BLaER1 treated with 17β-estradiol and CSF1 and Interleukin-3, amounts not matched to agents 10 nM and 100 nM (cell line): ENCODE measurements around the gene KCNH3.
"Not testable (repeated sequence)": the region's sequence is repeated elsewhere in the genome, so short reads cannot be mapped to it uniquely, and the experiment has no call there.

Experiments used
- H3K27ac ChIP-seq, 11 experiments: shearing (Covaris generic); formaldehyde crosslinking; 2 replicates each; pipeline ENCODE4 v1.8.1; 2022
- H3K27me3 ChIP-seq, 11 experiments: shearing (Covaris generic); formaldehyde crosslinking; 2 replicates each; pipeline ENCODE4 v1.8.1; 2022
- H3K36me3 ChIP-seq, 11 experiments: shearing (Covaris generic); formaldehyde crosslinking; 2 replicates each; pipeline ENCODE4 v1.8.1; 2022
- H3K4me1 ChIP-seq, 10 experiments: shearing (Covaris generic); formaldehyde crosslinking; 2 replicates each; pipeline ENCODE4 v1.8.1; 2022
- H3K4me2 ChIP-seq, 11 experiments: shearing (Covaris generic); formaldehyde crosslinking; 2 replicates each; pipeline ENCODE4 v1.8.1; 2022
- H3K4me3 ChIP-seq, 10 experiments: shearing (Covaris generic); formaldehyde crosslinking; 2 replicates each; pipeline ENCODE4 v1.8.1; 2022
- H3K9ac ChIP-seq, 11 experiments: shearing (Covaris generic); formaldehyde crosslinking; 2 replicates each; pipeline ENCODE4 v1.8.1; 2022
- H3K9me3 ChIP-seq, 11 experiments: shearing (Covaris generic); formaldehyde crosslinking; replicated peaks in 1 of 11; 2 replicates each; pipeline ENCODE4 v1.8.1; 2022
- H4K20me1 ChIP-seq, 11 experiments: shearing (Covaris generic); formaldehyde crosslinking; 2 replicates each; pipeline ENCODE4 v1.8.1; 2022
- Cebpa-rat ChIP-seq, 11 experiments: shearing (Covaris generic); IDR thresholded peaks; 2 replicates each; pipeline ENCODE4 v1.8.1; 2022

Gene KCNH3

DNA sequence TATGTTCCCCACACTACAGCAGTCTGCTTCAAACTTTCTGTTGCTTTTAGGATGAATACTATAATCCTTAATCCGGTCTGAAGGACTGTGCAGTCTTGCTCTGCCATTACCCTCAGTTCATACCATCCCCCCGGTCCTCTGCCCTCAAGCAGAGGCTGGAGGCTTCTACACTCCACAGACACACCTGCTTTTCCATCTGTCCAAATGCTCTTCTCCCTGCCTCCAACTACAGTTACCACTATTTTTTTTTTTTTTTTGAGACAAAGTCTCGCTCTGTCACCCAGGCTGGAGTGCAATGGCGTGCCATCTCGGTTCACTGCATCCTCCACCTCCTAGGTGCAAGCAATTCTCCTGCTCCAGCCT, 19.3 kb upstream of the KCNH3 start:
- H3K9ac ChIP-seq = no peak overlapping the region
- no peaks in the 10 kb centered on the region for H3K9me3 ChIP-seq
- no peak for TF ChIP-seq Cebpa-rat (IDR thresholded peaks at IDR 0.05)
- H4K20me1 ChIP-seq = no peaks in the 10 kb centered on the region
- H3K4me2 ChIP-seq = no peak overlapping the region
- no peak overlapping the region for H3K4me3 ChIP-seq
- H3K4me1 ChIP-seq = peaks cover 0 to 12% (median 11%) of the 10 kb centered on the region in 10 experiments; a peak in 16 of 20 replicates
- peaks cover 20 to 72% (median 37%) of the 10 kb centered on the region in 11 experiments for H3K36me3 ChIP-seq
- no peaks in the 10 kb centered on the region for H3K27me3 ChIP-seq
- H3K27ac ChIP-seq = no peak overlapping the region

DNA sequence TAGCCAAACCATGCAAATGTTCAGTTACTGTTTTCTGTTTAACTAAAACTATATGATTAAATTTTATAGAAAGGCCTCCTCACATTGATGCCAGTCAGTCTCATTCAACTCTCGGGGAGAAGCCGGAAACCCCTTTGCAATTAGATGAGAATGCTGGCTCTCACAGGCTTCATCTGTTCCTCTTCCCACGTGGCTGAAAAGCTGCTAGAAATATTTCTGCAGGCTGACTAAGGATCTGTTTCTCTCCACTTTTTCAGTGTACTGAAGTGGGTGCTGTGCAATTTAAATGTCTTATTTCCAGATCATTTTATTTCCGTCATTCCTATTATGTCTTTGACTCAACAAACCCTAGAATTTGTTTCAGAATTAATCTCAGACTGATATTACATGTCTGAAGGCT, 17.4 kb upstream of the KCNH3 start:
- H3K9me3 ChIP-seq = no peaks in the 10 kb centered on the region
- H3K4me2 ChIP-seq = no peak overlapping the region
- TF ChIP-seq Cebpa-rat (IDR thresholded peaks at IDR 0.05) = no peak
- H3K4me3 ChIP-seq = no peak overlapping the region
- H4K20me1 ChIP-seq = no peaks in the 10 kb centered on the region
- H3K4me1 ChIP-seq = no peaks in the 10 kb centered on the region
- no peaks in the 10 kb centered on the region for H3K27me3 ChIP-seq
- H3K36me3 ChIP-seq = peaks cover 38 to 91% (median 56%) of the 10 kb centered on the region in 11 experiments
- H3K9ac ChIP-seq = no peak overlapping the region
- H3K27ac ChIP-seq = no peak overlapping the region

DNA sequence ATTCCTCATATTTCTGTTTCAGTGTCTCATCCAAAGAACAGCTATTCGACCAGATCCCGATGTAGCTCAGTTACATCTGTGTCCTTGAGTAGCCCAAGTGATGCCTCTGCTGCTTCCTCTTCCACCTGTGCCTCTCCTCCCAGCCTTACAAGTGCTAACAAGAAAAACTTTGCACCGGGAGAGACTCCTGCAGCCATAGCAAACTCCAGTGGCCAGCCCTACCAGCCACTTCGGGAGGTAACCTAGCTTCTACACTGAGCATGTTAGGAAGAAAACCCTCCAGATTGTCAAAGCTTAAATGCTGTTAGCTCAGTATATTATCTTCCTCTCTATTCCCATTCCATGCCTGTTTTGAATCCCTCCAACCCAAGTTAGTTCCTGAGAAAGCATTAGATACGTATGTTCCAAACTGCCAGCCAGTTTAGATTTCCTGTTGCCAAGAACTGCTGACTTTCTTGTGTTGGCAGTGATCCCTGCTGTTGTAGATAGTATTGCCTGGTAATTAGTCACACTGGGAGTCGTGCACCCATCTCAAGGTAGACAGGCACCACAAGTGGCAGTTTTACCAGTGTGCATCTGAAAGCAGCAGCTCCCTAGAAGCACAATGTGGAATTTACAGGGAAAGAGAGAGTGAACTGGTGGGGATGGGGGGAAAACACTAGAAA, 14.0 kb upstream of the KCNH3 start:
- no peak overlapping the region for H3K9ac ChIP-seq

GRCh38 chr12:49525942-49526341, 12.9 kb upstream of the KCNH3 start:
- no peaks in the 10 kb centered on the region for H3K27me3 ChIP-seq
- no peak overlapping the region for H3K9ac ChIP-seq
- peaks cover 8 to 15% (median 10%) of the 10 kb centered on the region in 10 experiments; a peak in 18 of 20 replicates for H3K4me1 ChIP-seq
- H3K4me2 ChIP-seq = no peak overlapping the region
- H3K9me3 ChIP-seq = no peaks in the 10 kb centered on the region
- peaks cover 36 to 82% (median 52%) of the 10 kb centered on the region in 11 experiments for H3K36me3 ChIP-seq
- TF ChIP-seq Cebpa-rat (IDR thresholded peaks at IDR 0.05) = no peak
- no peak overlapping the region for H3K4me3 ChIP-seq
- 0 out of 22 replicates have a peak, but pooled peaks cover 0 to 4% (median 0%) of the 10 kb centered on the region in 11 experiments for H4K20me1 ChIP-seq
- H3K27ac ChIP-seq = no peak overlapping the region

More for the DNA sequence above, 14.0 kb upstream of the KCNH3 start:
- H3K36me3 ChIP-seq = peaks cover 36 to 90% (median 53%) of the 10 kb centered on the region in 11 experiments
- H3K4me2 ChIP-seq = no peak overlapping the region
- no peak for TF ChIP-seq Cebpa-rat (IDR thresholded peaks at IDR 0.05)
- peaks cover 8 to 15% (median 10%) of the 10 kb centered on the region in 10 experiments; a peak in 18 of 20 replicates for H3K4me1 ChIP-seq
- 0 out of 22 replicates have a peak, but pooled peaks cover 0 to 4% (median 0%) of the 10 kb centered on the region in 11 experiments for H4K20me1 ChIP-seq
- no peaks in the 10 kb centered on the region for H3K9me3 ChIP-seq
- H3K4me3 ChIP-seq = no peak overlapping the region
- no peak overlapping the region for H3K27ac ChIP-seq
- H3K27me3 ChIP-seq = no peaks in the 10 kb centered on the region

- H3K4me2 ChIP-seq = peak overlapping the region in 6 of 11 experiments; percentile 5 to 50 (median 34); a peak in 11 of 22 replicates
- H3K9ac ChIP-seq = 0 out of 22 replicates have a peak overlapping the region, but pooled peaks of 1 of the 11 experiments have one; percentile 3
- peaks cover 35 to 75% (median 42%) of the 10 kb centered on the region in 11 experiments for H3K36me3 ChIP-seq
- H3K4me1 ChIP-seq = peaks cover 8 to 15% (median 10%) of the 10 kb centered on the region in 10 experiments; a peak in 18 of 20 replicates
- no peak overlapping the region for H3K27ac ChIP-seq
- TF ChIP-seq Cebpa-rat (IDR thresholded peaks at IDR 0.05) = no peak
- H3K27me3 ChIP-seq = no peaks in the 10 kb centered on the region
- H3K4me3 ChIP-seq = no peak overlapping the region
- 0 out of 22 replicates have a peak, but pooled peaks cover 0 to 4% (median 0%) of the 10 kb centered on the region in 11 experiments for H4K20me1 ChIP-seq
- no peaks in the 10 kb centered on the region for H3K9me3 ChIP-seq
These were observed 11.3 kb upstream of the KCNH3 start for GRCh38 chr12:49527361-49528130.

GRCh38 chr12:49529414-49529813, 9.4 kb upstream of the KCNH3 start:
- H3K4me3 ChIP-seq = no peak overlapping the region
- no peak overlapping the region for H3K9ac ChIP-seq
- H3K27ac ChIP-seq = no peak overlapping the region
- H3K36me3 ChIP-seq = peaks cover 22 to 58% (median 31%) of the 10 kb centered on the region in 11 experiments
- peaks cover under 1 to 13% (median 6%) of the 10 kb centered on the region in 11 experiments; a peak in 19 of 22 replicates for H3K27me3 ChIP-seq
- no peaks in the 10 kb centered on the region for H3K9me3 ChIP-seq
- TF ChIP-seq Cebpa-rat (IDR thresholded peaks at IDR 0.05) = no peak
- peaks cover 0 to 5% (median 0%) of the 10 kb centered on the region in 11 experiments; a peak in 1 of 22 replicates for H4K20me1 ChIP-seq
- H3K4me2 ChIP-seq = peak overlapping the region in 3 of 11 experiments; percentile 2 to 37 (median 19); a peak in 2 of 22 replicates
- H3K4me1 ChIP-seq = peaks cover 9 to 15% (median 10%) of the 10 kb centered on the region in 10 experiments; a peak in 18 of 20 replicates

DNA sequence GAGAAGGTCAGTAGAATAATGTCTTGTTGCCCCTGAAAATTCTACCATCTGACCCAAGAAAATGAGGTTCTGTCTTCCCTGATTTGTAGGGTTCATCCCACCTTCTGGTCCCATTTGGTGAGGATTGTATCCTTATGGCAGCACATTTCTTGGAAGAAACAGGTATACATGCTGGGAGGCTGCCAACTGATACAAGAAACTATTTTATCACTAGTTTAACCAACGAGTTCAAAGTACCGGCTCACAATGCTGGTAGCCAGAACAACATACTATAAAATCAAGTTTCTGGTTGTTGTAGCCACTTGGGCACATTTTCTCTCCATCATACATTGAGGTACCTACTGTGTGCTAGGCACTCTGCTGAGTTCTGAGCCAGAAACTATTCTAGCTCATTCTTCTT, 7.1 kb upstream of the KCNH3 start:
- Histone ChIP-seq H3K9ac (no peak overlapping the region), H3K4me1 (peaks cover 12 to 33% (median 22%) of the 10 kb centered on the region in 10 experiments), H3K27me3 (peaks cover 23 to 36% (median 30%) of the 10 kb centered on the region in 11 experiments), H3K36me3 (peaks cover 0 to 35% (median 8%) of the 10 kb centered on the region in 11 experiments; a peak in 12 of 22 replicates), H3K4me2 (no peak overlapping the region), H3K9me3 (no peaks in the 10 kb centered on the region), H3K4me3 (no peak overlapping the region), H4K20me1 (peaks cover 0 to 27% (median 6%) of the 10 kb centered on the region in 11 experiments; a peak in 11 of 22 replicates), H3K27ac (no peak overlapping the region)
- no peak for TF ChIP-seq Cebpa-rat (IDR thresholded peaks at IDR 0.05)

DNA sequence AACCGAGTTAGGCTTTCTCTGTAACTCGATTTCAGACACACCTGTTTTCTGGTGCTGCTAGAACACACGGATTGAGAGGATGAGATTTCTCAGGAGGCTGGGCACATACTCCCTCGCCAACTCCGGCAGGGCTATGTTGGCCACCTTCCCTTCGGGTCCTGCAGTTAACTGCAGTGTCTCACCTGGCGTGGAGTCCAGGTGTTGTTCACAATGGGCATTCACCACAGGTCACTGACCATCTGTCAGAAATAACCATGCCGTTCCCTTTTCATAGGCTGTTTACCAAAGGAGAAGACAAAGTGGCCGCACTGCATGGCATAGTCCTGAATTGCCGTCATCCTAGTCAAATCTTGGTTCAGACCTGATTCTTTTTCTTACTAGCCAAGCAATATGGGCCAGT, 5.5 kb upstream of the KCNH3 start:
- H3K27me3 ChIP-seq = peaks cover 39 to 52% (median 45%) of the 10 kb centered on the region in 11 experiments
- peaks cover 11 to 49% (median 30%) of the 10 kb centered on the region in 10 experiments; a peak in 19 of 20 replicates for H3K4me1 ChIP-seq
- H4K20me1 ChIP-seq = peaks cover 0 to 43% (median 21%) of the 10 kb centered on the region in 11 experiments; a peak in 15 of 22 replicates
- peaks cover 0 to 26% (median 0%) of the 10 kb centered on the region in 11 experiments; a peak in 3 of 22 replicates for H3K36me3 ChIP-seq
- H3K4me2 ChIP-seq = no peak overlapping the region
- H3K9me3 ChIP-seq = no peaks in the 10 kb centered on the region
- H3K9ac ChIP-seq = no peak overlapping the region
- TF ChIP-seq Cebpa-rat (IDR thresholded peaks at IDR 0.05) = no peak
- H3K4me3 ChIP-seq = no peak overlapping the region
- H3K27ac ChIP-seq = no peak overlapping the region

DNA sequence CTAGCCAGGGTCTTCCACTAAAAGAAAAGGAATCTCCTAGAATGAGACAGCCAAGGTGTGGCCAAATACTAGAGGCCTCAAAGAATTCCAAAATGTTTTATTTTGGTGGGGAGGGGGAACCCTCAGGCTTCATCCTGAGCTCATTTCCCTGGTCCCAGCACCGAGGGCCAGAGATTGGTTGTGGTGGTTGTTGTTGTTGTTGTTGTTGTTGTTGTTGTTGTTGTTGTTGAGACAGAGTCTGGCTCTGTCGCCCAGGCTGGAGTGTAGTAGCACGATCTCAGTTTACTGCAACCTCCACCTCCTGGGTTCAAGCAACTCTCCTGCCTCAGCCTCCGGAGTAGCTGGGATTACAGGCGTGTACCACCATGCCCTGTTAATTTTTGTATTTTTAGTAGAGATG, 4.7 kb upstream of the KCNH3 start:
- H3K27ac ChIP-seq, H3K4me2 ChIP-seq, H3K9ac ChIP-seq, H3K4me3 ChIP-seq, H3K9me3 ChIP-seq: not testable (repeated sequence)
- peaks cover 47 to 60% (median 53%) of the 10 kb centered on the region in 11 experiments for H3K27me3 ChIP-seq
- peaks cover 0 to 18% (median 0%) of the 10 kb centered on the region in 11 experiments; a peak in 1 of 22 replicates for H3K36me3 ChIP-seq
- H4K20me1 ChIP-seq = peaks cover 0 to 46% (median 23%) of the 10 kb centered on the region in 11 experiments; a peak in 18 of 22 replicates
- peaks cover 13 to 49% (median 33%) of the 10 kb centered on the region in 10 experiments; a peak in 19 of 20 replicates for H3K4me1 ChIP-seq
